Right lobe of liver (tissue), 4 donors: Measurements from ENCODE around the gene LYPD4.

Source experiments
- CTCF ChIP-seq, 4 donors: fragments of 200-600 bp in 3 of 4; fragments of 450-650 bp in 1 of 4; IDR thresholded peaks; one replicate each; pipeline versions ENCODE4 v1.5.1 to v1.8.0; 2016 to 2022; ENCODE audit warnings: antibody characterized with exemption in 4 of 4, mild to moderate bottlenecking in 2 of 4
- POLR2A ChIP-seq: fragments of 450-650 bp; IDR thresholded peaks from one replicate; pipeline ENCODE4 v1.6.1; 2017; ENCODE audit warnings: antibody characterized with exemption, mild to moderate bottlenecking
- donor health status: DM: no; HTN: no; CAD: no.
- donor health status: DM: no; HTN: no; CAD: no.
- donor health status: DM: no; HTN: yes; CAD: no.

GRCh38 chr19:41879080-41879479, 34.6 kb upstream of the LYPD4 start:
- no peak for TF ChIP-seq POLR2A
- TF ChIP-seq CTCF (IDR thresholded peaks at IDR 0.05) = no peak
